ENCODE measurements around the gene GFRA1.

The GFRA1 gene

GRCh38 chr10:116104210-116104932 lies 168.6 kb downstream of the GFRA1 start:
- H3K27me3 ChIP-seq (ENCODE audit: insufficient read depth, low read length), result no peaks in the 10 kb centered on the region
- no peak overlapping the region for H3K4me3 ChIP-seq (ENCODE audit: low read depth, low read length, poor library complexity, severe bottlenecking)
- no peaks in the 10 kb centered on the region for H3K4me1 ChIP-seq (ENCODE audit: insufficient read depth, low read length, severe bottlenecking)
- no peaks in the 10 kb centered on the region for H4K20me1 ChIP-seq (ENCODE audit: insufficient read depth, low read length)
- H3K9ac ChIP-seq (ENCODE audit: low read length), result no peak overlapping the region
- no peaks in the 10 kb centered on the region for H3K79me2 ChIP-seq (ENCODE audit: insufficient read depth, low read length)
- no peaks in the 10 kb centered on the region for H3K9me2 ChIP-seq (ENCODE audit: low read depth, low read length)
- no peaks in the 10 kb centered on the region for H3K9me3 ChIP-seq (ENCODE audit: low read length)
- no peak overlapping the region for H2AFZ ChIP-seq (ENCODE audit: low read length)
- TF ChIP-seq EZH2 (IDR thresholded peaks at IDR 0.05; ENCODE audit: borderline replicate concordance, low read length) (no peak), CTCF (IDR thresholded peaks at IDR 0.05; ENCODE audit: low read length) (no peak)
- H3K27ac ChIP-seq (ENCODE audit: low read depth, low read length, poor library complexity, severe bottlenecking), result no peak overlapping the region
- no peaks in the 10 kb centered on the region for H3K36me3 ChIP-seq (ENCODE audit: insufficient read depth, low read length)
- no peak overlapping the region for H3K4me2 ChIP-seq (ENCODE audit: low read length)
- no peaks in the 10 kb centered on the region for H3F3A ChIP-seq (ENCODE audit: insufficient read depth, low read length)

DNA sequence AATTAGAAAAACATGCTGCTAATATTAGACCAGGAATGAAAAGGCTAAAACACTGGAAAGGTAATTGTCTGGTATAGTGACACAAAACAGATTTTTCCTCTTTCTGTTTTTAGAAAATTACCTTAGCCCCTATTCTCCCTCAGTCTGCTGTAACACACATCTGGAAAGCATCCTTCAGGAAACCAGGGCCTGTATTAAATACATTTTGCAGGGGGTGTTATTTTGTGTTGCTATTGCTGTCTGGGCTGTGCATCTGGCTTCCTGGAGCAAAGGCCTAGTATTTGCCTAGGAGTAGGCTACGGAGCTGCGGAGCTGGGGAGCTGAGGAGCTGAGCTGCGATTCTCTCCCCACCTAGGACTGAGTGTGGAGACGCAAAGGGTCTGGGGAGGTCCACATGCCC lies 169.3 kb downstream of the GFRA1 start:
- TF ChIP-seq CTCF (IDR thresholded peaks at IDR 0.05; ENCODE audit: low read length) (no peak), EZH2 (IDR thresholded peaks at IDR 0.05; ENCODE audit: borderline replicate concordance, low read length) (no peak)
- no peak overlapping the region for H3K4me2 ChIP-seq (ENCODE audit: low read length)
- no peak overlapping the region for H3K4me3 ChIP-seq (ENCODE audit: low read depth, low read length, poor library complexity, severe bottlenecking)
- H4K20me1 ChIP-seq (ENCODE audit: insufficient read depth, low read length), result no peaks in the 10 kb centered on the region
- no peaks in the 10 kb centered on the region for H3K4me1 ChIP-seq (ENCODE audit: insufficient read depth, low read length, severe bottlenecking)
- H3F3A ChIP-seq (ENCODE audit: insufficient read depth, low read length), result no peaks in the 10 kb centered on the region
- no peak overlapping the region for H3K27ac ChIP-seq (ENCODE audit: low read depth, low read length, poor library complexity, severe bottlenecking)
- H3K9ac ChIP-seq (ENCODE audit: low read length), result no peak overlapping the region
- H3K9me3 ChIP-seq (ENCODE audit: low read length), result no peaks in the 10 kb centered on the region
- H3K79me2 ChIP-seq (ENCODE audit: insufficient read depth, low read length), result no peaks in the 10 kb centered on the region
- H2AFZ ChIP-seq (ENCODE audit: low read length), result no peak overlapping the region
- no peaks in the 10 kb centered on the region for H3K27me3 ChIP-seq (ENCODE audit: insufficient read depth, low read length)
- no peaks in the 10 kb centered on the region for H3K9me2 ChIP-seq (ENCODE audit: low read depth, low read length)
- no peaks in the 10 kb centered on the region for H3K36me3 ChIP-seq (ENCODE audit: insufficient read depth, low read length)

- H3K27ac ChIP-seq (ENCODE audit: low read depth, low read length, poor library complexity, severe bottlenecking), result no peak overlapping the region
- H3K9me3 ChIP-seq (ENCODE audit: low read length), result no peaks in the 10 kb centered on the region
- no peak overlapping the region for H3K4me3 ChIP-seq (ENCODE audit: low read depth, low read length, poor library complexity, severe bottlenecking)
- H3K9me2 ChIP-seq (ENCODE audit: low read depth, low read length), result no peaks in the 10 kb centered on the region
- H3K27me3 ChIP-seq (ENCODE audit: insufficient read depth, low read length), result no peaks in the 10 kb centered on the region
- H3K36me3 ChIP-seq (ENCODE audit: insufficient read depth, low read length), result no peaks in the 10 kb centered on the region
- H3K9ac ChIP-seq (ENCODE audit: low read length), result no peak overlapping the region
- H4K20me1 ChIP-seq (ENCODE audit: insufficient read depth, low read length), result no peaks in the 10 kb centered on the region
- H3K79me2 ChIP-seq (ENCODE audit: insufficient read depth, low read length), result no peaks in the 10 kb centered on the region
- H3F3A ChIP-seq (ENCODE audit: insufficient read depth, low read length), result no peaks in the 10 kb centered on the region
- no peak overlapping the region for H3K4me2 ChIP-seq (ENCODE audit: low read length)
- TF ChIP-seq EZH2 (IDR thresholded peaks at IDR 0.05; ENCODE audit: borderline replicate concordance, low read length) (no peak), CTCF (IDR thresholded peaks at IDR 0.05; ENCODE audit: low read length) (no peak)
- no peak overlapping the region for H2AFZ ChIP-seq (ENCODE audit: low read length)
- H3K4me1 ChIP-seq (ENCODE audit: insufficient read depth, low read length, severe bottlenecking), result no peaks in the 10 kb centered on the region
Measured at GRCh38 chr10:116101616-116102315, 171.2 kb downstream of the GFRA1 start.

Data from OCI-LY1 (cell line).